HepG2 (cell line): ENCODE data around the gene RINL. TPM values are rescaled to one million over a fixed set of nuclear protein-coding genes. Genes with fewer than 3 reads are reported as not detected.
A peak's percentile ranks its signal among the peaks of the same experiment; 100 is the strongest.

Experiments
- ASH2L ChIP-seq: fragments of 300-600, 200-600 bp; sonication (generic); IDR thresholded peaks from 2 replicates; pipeline ENCODE4 v1.7.0; 2017; ENCODE audit warnings: low read depth, mild to moderate bottlenecking, moderate library complexity, mixed read lengths, low read length; ENCODE audit not compliant: insufficient read length
- ELF1 ChIP-seq: sonication (generic); formaldehyde crosslinking; IDR thresholded peaks from 2 replicates; pipeline ENCODE4 v1.4.0; 2020; ENCODE audit warnings: missing genetic modification reagents
- HNRNPL ChIP-seq: fragments of 200-400 bp; formaldehyde crosslinking; IDR thresholded peaks from 2 replicates; pipeline ENCODE4 v1.6.1; 2017; ENCODE audit warnings: mild to moderate bottlenecking, low read depth, low read length
- HNRNPLL ChIP-seq: fragments of 200-400 bp; formaldehyde crosslinking; IDR thresholded peaks from 2 replicates; pipeline ENCODE4 v1.6.1; 2017; ENCODE audit warnings: mild to moderate bottlenecking, low read depth, low read length; ENCODE audit not compliant: poor library complexity, severe bottlenecking
- JDP2 ChIP-seq: sonication (generic); formaldehyde crosslinking; IDR thresholded peaks from 2 replicates; pipeline ENCODE4 v1.8.1; 2022; ENCODE audit warnings: missing genetic modification reagents, borderline replicate concordance
- KIAA2018 ChIP-seq: sonication (generic); formaldehyde crosslinking; IDR thresholded peaks from 2 replicates; pipeline ENCODE4 v1.5.0; 2020; ENCODE audit warnings: mild to moderate bottlenecking, missing genetic modification reagents, borderline replicate concordance
- MATR3 ChIP-seq: sonication (generic); formaldehyde crosslinking; IDR thresholded peaks from 2 replicates; pipeline ENCODE4 v1.4.0; 2020; ENCODE audit warnings: missing genetic modification reagents
- MBNL3 ChIP-seq: fragments of 250-450 bp; sonication (Bioruptor Pico); conservative IDR thresholded peaks from 2 replicates; pipeline ENCODE4 v1.8.0; 2022; ENCODE audit warnings: mild to moderate bottlenecking, inconsistent platforms
- MIER3 ChIP-seq: IDR thresholded peaks from 2 replicates; pipeline ENCODE4 v1.6.1; 2016; ENCODE audit warnings: missing compliant biosample characterization, borderline replicate concordance
- NFYB ChIP-seq: sonication (generic); formaldehyde crosslinking; IDR thresholded peaks from 2 replicates; pipeline ENCODE4 v1.4.0; 2020; ENCODE audit warnings: missing genetic modification reagents
- NR0B2 ChIP-seq: sonication (generic); formaldehyde crosslinking; IDR thresholded peaks from 2 replicates; pipeline ENCODE4 v1.4.0; 2020; ENCODE audit warnings: mild to moderate bottlenecking, missing genetic modification reagents
- PLRG1 ChIP-seq: fragments of 450-650 bp; conservative IDR thresholded peaks from 2 replicates; pipeline ENCODE4 v1.6.1; 2016
- REXO4 ChIP-seq: sonication (generic); formaldehyde crosslinking; IDR thresholded peaks from 2 replicates; pipeline ENCODE4 v1.8.0; 2022; ENCODE audit warnings: missing genetic modification reagents, mild to moderate bottlenecking, borderline replicate concordance
- TAF1 ChIP-seq: sonication (generic); formaldehyde crosslinking; IDR thresholded peaks from 2 replicates; pipeline ENCODE4 v1.4.0; 2020; ENCODE audit warnings: missing genetic modification reagents
- THRA ChIP-seq: sonication (generic); formaldehyde crosslinking; IDR thresholded peaks from 2 replicates; pipeline ENCODE4 v1.4.0; 2020; ENCODE audit warnings: missing genetic modification reagents, borderline replicate concordance
- ZNF20 ChIP-seq: sonication (generic); formaldehyde crosslinking; IDR thresholded peaks from 2 replicates; pipeline ENCODE4 v1.4.0; 2020; ENCODE audit warnings: mild to moderate bottlenecking, moderate library complexity, missing genetic modification reagents
- ZNF251 ChIP-seq: sonication (generic); formaldehyde crosslinking; IDR thresholded peaks from 2 replicates; pipeline ENCODE4 v1.9.0; 2021; ENCODE audit warnings: mild to moderate bottlenecking, missing genetic modification reagents
- ZNF333 ChIP-seq: sonication (generic); formaldehyde crosslinking; IDR thresholded peaks from 2 replicates; pipeline ENCODE4 v1.4.0; 2020; ENCODE audit warnings: mild to moderate bottlenecking, missing genetic modification reagents, borderline replicate concordance
- ZNF484 ChIP-seq: sonication (generic); formaldehyde crosslinking; IDR thresholded peaks from 2 replicates; pipeline ENCODE4 v1.5.1; 2020; ENCODE audit warnings: mild to moderate bottlenecking, low read depth, missing genetic modification reagents, borderline replicate concordance
- ZNF780A ChIP-seq: sonication (generic); formaldehyde crosslinking; IDR thresholded peaks from 2 replicates; pipeline ENCODE4 v1.8.0; 2022; ENCODE audit warnings: mild to moderate bottlenecking, missing genetic modification reagents, moderate library complexity
- polyA plus RNA-seq, 8 experiments: library from polyadenylated mRNA; depleted of rRNA in 3 of 8; stranded (reverse) in 7 of 8; unstranded in 1 of 8; fragments of >200 nt; fragmentation: Illumina TruSeq in 4 of 8; extraction: Trizol in 4 of 8; gene quantifications; 2 replicates each; pipeline versions ENCODE4 v1.2.1 to v1.2.3, GENCODE V29; 2011 to 2016; ENCODE audit warnings: low read depth in 4 of 8, missing spikeins in 1 of 8, mixed read lengths in 1 of 8; ENCODE audit not compliant: insufficient read depth in 1 of 8
- total RNA-seq, 5 experiments: library from RNA; depleted of rRNA; stranded (reverse); fragments of >200 nt; fragmentation: Illumina TruSeq; extraction: Trizol; gene quantifications; 2 replicates each; pipeline ENCODE4 v1.2.3, GENCODE V29; 2016; ENCODE audit warnings: low read depth in 1 of 5

RINL gene
- total and polyA plus RNA-seq, 2 of the 13 experiments (the other 11 are each of a cell fraction or from before 2014, with no cell fraction given) = 11.4 to 18.0 TPM

DNA sequence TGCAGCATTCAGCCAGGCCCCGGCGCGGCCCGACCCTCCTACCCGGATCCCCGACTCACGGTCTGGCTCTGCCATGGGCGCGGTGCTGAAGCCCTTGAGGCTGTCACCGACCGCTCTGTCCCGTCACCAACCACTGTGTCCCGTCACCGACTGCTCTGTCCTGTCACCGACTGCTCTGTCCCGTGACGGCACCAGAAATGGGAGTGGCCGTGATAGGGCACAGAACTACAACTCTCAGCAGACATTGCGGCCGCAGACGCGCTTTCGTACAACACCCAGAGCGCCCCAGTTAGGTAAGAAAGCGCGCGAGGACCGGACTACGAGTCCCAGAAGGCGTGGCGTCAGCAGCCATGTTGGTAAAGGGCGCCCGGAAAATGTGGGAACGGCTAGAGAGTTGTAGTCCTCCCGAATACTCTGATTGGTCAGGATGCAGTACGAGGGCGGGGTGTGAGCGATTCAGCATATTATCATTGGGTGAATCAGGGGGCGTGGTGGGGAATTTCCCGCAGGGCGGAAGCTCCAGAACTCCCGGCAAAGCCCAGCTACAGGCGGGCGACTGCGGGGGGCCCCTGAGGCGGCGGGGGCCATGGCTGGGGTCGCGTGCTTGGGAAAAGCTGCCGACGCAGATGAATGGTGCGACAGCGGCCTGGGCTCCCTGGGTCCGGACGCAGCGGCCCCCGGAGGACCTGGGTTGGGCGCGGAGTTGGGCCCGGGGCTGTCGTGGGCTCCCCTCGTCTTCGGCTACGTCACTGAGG, 21.5 kb upstream of the RINL start, which contains the start of the genes NFKBIB and SIRT2 (continued):
- TF ChIP-seq HNRNPL (no peak), THRA (CRISPR knock-in tag) (0 out of 2 replicates have a peak, but pooled peaks have one; percentile 32), MIER3 (CRISPR knock-in tag) (peak; percentile 56; the same call in 1 of the 2 replicates), NR0B2 (no peak), ASH2L (peak; percentile 48), ZNF780A (CRISPR knock-in tag) (no peak), MBNL3 (CRISPR knock-in tag) (no peak), NFYB (CRISPR knock-in tag) (peak; percentile 100), JDP2 (CRISPR knock-in tag) (no peak), MATR3 (CRISPR knock-in tag) (no peak), ELF1 (CRISPR knock-in tag) (peak; percentile 94), ZNF251 (no peak), ZNF20 (CRISPR knock-in tag) (no peak), ZNF333 (CRISPR knock-in tag) (no peak), HNRNPLL (peak; percentile 65), ZNF484 (CRISPR knock-in tag) (no peak), REXO4 (CRISPR knock-in tag) (no peak), PLRG1 (no peak), KIAA2018 (no peak), TAF1 (CRISPR knock-in tag) (peak; percentile 30; the same call in 1 of the 2 replicates)
